G401 (cell line): ENCODE measurements around the gene ATG7. TPM values are rescaled to one million over a fixed set of nuclear protein-coding genes. Genes with fewer than 3 reads are reported as not detected.

ENCODE experiments used
- DNase-seq: peaks from one replicate; pipeline ENCODE4 v3.0.0-alpha.2; 2015; ENCODE audit warnings: low spot score
- in situ Hi-C: cut with HindIII; loops from 2 replicates; pipeline ENCODE4 v1.10.0; 2016; ENCODE audit warnings: low sequenced_read_pairs, mixed read lengths
- total RNA-seq: library from RNA; depleted of rRNA; stranded (reverse); fragments of >200 nt; shearing (Covaris generic); gene quantifications from 2 replicates; pipeline ENCODE4 v1.2.3, GENCODE V29; 2014

Gene ATG7
- total RNA-seq, 1 experiment from 2014 or later, result 48.5 TPM

DNA sequence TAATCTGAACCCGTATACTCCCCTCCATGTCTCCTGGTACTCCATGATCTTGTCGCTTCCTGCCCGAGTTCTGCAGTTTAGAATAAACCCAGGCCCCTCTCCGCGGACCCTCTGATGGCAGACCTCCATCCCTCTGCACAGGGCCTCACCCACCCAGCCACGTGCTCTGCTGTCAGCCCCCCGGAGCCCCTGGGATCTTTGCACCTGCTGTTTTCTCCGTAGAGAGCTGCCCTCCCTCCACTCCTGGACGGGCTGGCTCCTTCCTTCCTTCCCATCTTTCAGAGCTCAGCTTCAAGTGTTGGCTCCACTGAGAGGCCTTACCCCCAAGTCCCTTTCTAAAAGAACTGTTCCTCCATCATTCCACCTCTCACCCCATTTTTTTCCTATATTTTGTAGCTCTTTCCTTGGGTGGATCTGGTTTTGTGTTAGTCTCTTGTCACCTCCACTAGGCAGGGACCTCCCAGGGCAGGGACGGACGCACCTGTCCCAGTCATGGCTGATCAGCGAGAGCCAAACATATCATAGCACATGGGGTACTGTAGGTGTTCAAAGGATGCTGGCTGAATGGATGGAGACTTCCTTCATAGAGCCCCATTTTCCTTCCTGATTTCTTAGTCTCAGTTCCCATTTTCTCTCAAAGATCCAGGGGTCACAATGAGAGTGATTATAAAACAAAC lies 264.9 kb downstream of the ATG7 start:
- DNase-seq, result no peak
- in situ Hi-C loops, result no loop called here

- in situ Hi-C loops, result no loop called here
- DNase-seq, result no peak
These were observed 266.4 kb downstream of the ATG7 start for GRCh38 chr3:11538581-11538980.

DNA sequence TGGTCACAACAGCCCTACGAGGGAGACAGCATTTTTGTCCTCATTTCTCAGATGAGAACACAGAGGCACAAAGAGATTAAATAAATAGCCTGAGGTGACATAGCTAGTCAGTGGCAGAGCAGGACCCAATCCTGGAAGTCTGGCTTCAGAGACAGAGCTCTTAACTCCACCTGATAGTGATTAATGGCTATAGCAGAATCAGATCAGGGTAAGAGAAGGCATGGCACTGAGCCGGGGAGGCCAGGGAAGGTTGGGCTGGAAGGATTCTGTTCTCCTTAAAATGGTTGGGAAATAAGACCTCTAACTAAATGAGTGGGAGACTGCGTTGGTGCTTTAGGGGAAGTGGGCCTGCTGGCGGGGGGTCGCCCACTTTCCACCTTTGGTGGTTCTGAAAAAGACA lies 267.0 kb downstream of the ATG7 start:
- DNase-seq, result no peak
- in situ Hi-C loops, result no loop called here

GRCh38 chr3:11539677-11540076 lies 267.5 kb downstream of the ATG7 start:
- in situ Hi-C loops, result no loop called here
- no peak for DNase-seq

DNA sequence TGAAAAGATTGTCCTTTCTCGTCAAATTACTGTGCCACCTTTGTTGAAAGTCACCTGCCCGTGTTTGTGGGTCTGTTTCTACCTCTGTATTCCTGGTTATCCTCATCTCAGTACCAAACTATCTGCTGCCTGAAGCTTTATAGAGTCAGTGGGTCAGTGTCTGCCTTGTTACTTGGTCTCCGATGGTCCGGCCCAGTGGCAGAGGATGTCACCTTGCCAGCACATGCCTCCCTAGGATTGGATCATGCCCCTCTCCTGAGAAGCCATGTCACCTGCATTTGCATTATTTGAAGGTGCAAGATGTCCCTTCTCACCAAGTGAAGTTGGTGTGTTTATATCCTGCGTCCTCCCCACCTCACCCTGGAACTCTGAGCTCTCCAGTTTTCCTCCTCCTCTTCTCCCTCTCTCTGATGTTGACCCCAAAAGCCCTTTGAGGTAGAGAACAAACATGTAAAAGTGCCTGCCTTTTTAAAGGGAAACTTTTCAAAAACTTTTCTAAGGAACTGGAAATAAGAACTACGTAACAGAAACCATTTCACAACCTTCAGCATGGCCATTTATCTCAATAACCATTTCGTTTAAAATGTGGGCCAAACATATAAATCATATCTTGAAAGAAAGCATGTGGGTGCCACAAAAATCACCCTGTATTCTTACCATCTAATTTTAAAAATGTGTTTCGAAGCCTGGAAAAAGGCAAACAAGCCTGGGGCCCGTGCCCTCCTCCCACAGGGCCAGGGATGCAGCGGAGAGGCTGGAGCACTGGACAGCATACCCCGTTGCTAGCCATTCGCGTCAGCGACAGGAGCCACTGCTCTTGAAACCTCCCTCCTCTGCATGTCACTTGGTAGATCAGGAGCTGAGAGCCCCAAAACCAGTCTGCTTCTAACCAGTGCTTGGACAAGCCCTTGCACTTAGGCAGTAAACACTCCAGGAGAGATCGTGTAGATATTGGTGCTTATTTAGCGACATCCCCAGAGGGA lies 269.4 kb downstream of the ATG7 start:
- no peak for DNase-seq
- in situ Hi-C loops, result no loop called here

- in situ Hi-C loops, result no loop called here
- no peak for DNase-seq
These were observed 270.4 kb downstream of the ATG7 start for GRCh38 chr3:11542551-11542950.

- in situ Hi-C loops, result no loop called here
- no peak for DNase-seq
These were observed 271.1 kb downstream of the ATG7 start for GRCh38 chr3:11543141-11543947.

- DNase-seq, result no peak
- in situ Hi-C loops, result no loop called here
These were observed 271.8 kb downstream of the ATG7 start for GRCh38 chr3:11543948-11544387.

- DNase-seq, result no peak
- in situ Hi-C loops, result no loop called here
These were observed 272.4 kb downstream of the ATG7 start for GRCh38 chr3:11544412-11545181.

GRCh38 chr3:11545186-11545851 lies 273.1 kb downstream of the ATG7 start:
- in situ Hi-C loops, result no loop called here
- DNase-seq, result no peak

DNA sequence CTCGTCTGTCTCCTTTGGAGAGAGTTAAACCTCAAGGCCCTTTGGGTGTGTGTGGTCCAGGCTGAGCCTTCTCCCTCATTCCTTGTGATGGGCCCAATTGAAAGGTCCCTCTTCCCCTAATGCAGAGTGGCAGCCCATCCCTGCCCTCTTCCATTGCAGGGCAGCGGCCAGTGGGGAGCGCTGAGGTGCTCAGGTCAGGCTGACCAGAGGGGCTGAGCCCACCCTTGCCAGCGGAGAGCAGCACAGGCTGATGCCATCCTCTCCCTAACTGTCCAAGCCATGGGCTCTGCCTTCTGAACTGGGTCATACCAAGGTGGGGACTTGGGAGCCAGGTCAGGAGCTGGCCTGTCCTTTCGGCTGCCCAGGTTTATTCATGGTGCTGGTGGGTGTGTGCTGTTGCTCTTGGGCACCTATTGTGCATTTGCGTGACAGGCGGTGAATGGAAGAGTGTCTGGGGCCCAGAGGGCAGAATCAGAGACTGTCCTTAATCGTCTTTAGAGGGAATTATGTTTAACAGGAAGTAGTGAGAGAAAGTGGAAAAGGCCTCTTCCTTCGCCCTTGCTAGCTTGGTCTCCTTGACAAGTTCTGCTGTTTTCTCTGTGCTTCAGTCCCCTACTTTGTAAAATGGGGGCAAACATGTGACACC lies 274.6 kb downstream of the ATG7 start:
- no peak for DNase-seq
- in situ Hi-C loops, result no loop called here

DNA sequence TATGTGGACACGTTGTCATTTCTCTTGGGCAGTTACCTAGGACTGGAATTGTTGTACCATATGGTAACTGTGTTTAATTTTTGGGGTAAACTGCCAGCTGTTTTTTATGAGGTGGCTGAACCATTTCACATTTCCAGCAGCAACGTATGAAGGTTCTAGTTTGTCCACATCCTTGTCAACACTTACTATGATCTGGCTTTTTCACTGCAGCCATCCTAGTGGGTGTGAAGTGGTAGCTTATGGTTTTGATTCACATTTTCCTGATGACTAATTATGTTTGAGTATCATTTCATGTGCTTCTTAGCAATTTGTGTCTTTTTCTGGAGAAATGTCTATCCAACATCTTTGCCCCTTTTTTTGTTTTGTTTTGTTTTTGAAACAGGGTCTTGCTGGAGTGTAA lies 275.3 kb downstream of the ATG7 start:
- no peak for DNase-seq
- in situ Hi-C loops, result no loop called here

DNA sequence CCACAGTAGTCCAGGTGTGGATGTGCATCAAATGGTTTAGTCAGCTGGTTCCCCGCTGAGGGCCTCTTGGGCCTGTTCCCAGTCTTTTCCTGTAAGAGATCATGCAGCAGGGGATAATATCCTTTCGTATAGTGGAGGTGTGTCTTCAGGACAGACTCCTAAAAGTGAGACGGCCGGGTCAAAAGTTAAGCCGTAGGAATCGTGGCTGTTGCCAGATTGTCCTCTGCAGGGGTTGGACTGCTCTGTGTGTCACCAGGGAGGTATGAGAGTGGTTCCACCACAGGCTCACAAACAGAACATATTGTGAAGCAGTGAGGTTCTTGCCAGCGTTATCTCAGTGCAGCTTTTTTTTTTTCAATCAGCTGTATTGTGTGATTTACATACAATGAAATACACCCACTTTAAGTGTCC lies 276.5 kb downstream of the ATG7 start:
- in situ Hi-C loops, result no loop called here
- DNase-seq, result peak; percentile 71

DNA sequence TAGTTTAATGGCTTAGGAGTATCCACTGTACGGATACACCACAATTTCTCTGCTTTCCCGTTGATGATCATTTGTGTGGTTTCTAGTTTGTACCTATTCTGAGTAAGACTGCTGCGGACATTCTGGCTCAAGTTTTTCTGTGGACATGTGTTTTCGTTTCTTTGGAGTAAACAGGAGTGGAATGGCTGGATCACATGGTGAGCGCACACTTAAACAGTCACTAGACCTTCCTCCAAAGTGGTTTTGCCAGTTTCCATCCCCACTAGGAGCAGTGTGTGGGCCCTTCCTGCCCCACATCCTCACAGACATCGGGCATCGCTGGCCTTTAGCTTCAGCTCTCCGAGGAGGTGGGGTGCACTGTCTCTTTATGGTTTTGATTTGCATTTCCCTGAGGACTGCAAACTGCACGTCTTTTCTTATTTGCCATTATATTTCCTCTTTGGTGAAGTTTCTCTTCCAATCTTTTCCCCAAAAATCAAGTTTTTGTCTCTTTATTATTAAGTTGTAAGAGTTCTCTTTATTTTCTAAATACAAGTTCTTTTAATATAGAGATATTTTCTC lies 277.5 kb downstream of the ATG7 start:
- in situ Hi-C loops, result no loop called here
- no peak for DNase-seq

- DNase-seq, result no peak
- in situ Hi-C loops, result no loop called here
These were observed 278.8 kb downstream of the ATG7 start for GRCh38 chr3:11551036-11551435.

DNA sequence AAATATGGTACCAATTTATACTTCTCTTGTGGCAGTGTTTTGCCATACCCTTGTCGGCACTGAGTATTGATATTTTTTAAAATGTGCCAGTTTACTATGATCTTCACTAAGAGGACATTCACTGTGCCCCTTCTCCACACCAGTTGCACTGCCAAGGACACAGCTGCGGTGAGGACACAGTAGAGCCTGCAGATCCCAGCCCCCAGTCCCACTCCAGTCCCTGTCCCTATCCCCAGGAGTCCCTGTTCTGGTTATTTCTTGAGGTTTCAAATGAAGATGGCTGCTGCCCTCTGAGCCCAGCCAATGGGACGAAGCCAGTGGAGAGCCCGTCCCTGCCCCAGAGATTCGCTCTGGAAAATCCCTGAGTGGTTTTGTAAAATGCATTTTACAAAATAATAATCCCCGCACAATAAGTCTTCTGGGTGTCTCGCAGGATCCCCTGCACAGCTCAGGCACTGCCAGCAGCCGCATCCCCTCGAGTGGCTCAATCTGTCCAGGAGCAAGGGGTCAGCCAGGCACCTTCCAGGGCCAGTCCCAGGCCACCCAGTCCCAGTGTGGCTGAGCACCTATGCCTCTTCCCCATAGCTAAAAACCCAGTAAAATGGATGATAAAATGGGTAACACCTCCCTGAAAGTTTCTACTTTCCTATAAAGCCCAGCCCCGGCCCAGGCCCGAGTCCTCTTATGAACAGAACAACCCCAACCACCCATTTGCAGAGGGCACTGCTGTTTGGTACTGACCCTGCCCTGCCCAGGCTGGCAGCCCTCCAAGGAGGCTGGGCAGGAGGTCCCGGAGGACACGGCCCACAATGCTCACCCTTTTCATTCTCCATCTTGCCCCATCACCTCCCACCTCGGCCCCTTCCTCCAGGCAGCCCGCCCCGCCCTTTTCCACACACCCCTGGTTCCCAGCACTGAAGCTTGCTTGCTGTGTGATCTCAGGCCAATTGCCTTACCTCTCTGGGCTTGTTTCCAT lies 280.4 kb downstream of the ATG7 start:
- no peak for DNase-seq

More for the DNA sequence above, 280.4 kb downstream of the ATG7 start:
- in situ Hi-C loops, result no loop called here
